Stomach smooth muscle (tissue), 2 donors: ENCODE results near the gene RSPO4.

Experiments
- H3K27ac ChIP-seq: one replicate; pipeline ENCODE4 v1.7.0; 2013; ENCODE audit warnings: mild to moderate bottlenecking, low read length, inconsistent platforms
- H3K27me3 ChIP-seq, 2 donors: one replicate each; pipeline ENCODE4 v1.7.0; 2013; ENCODE audit warnings: low read length in 2 of 2; ENCODE audit not compliant: insufficient read depth in 2 of 2, control insufficient read depth in 1 of 2
- H3K36me3 ChIP-seq, 2 donors: one replicate each; pipeline ENCODE4 v1.7.0; 2013; ENCODE audit warnings: low read length in 2 of 2; ENCODE audit not compliant: control insufficient read depth in 2 of 2, insufficient read depth in 2 of 2
- H3K4me1 ChIP-seq: one replicate; pipeline ENCODE4 v1.7.0; 2013; ENCODE audit warnings: low read length; ENCODE audit not compliant: control insufficient read depth, insufficient read depth
- H3K4me3 ChIP-seq, 2 donors: one replicate each; pipeline ENCODE4 v1.7.0; 2013; ENCODE audit warnings: low read length in 2 of 2
- H3K9ac ChIP-seq, 2 donors: one replicate each; pipeline ENCODE4 v1.7.0; 2013; ENCODE audit warnings: low read length in 2 of 2, mild to moderate bottlenecking in 1 of 2
- H3K9me3 ChIP-seq, 2 donors: one replicate each; pipeline ENCODE4 v1.7.0; 2013; ENCODE audit warnings: low read length in 2 of 2; ENCODE audit not compliant: control insufficient read depth in 2 of 2
- donor health status: healthy.
- donor health status: Pancreatic carcinoma.

The RSPO4 gene

DNA sequence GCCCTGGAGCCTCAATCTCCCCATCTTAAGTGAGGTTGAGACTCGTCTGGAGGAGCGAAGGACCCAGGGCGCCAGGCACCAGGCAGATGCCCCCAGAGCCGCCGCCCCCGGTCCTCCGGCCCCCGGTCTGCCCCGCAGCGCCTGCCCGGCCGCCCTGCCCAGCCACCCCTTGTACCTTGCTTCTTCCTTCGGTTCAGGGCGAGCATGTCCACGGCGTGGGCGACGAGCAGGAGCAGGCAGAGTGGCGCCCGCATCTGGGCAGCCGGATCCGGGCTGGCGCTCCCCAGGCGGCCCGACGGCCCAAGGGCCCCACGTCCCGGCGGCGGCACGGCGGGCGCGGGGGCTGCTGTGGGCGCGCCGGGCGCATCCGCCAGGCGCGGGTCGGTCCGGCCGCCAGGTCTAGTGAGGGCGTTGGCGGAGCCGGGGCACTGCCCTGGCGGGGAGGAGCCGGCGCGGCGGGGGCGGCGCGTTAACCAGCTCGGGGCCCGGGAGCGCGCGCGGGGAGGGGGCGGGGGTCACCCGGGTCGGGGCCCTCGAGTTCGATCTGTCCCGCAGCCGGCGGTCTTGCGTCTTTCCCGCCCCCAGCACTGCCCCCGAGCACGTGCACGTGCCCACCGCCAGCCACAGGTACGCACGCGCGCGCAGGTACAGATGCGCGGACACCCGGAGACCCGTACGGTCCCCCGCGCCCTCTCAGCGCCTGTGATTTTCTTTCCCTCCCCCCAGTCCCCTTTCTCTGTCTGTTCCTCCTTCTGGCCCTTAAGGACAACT is at the start of gene RSPO4:
RSPO4 (minus strand) TSS at position 401 of the 771 bp plus-strand sequence; CDS start at position 254, 147 bp downstream.
- no peaks in the 10 kb centered on the region for H3K36me3 ChIP-seq
- H3K4me3 ChIP-seq = no peak within 1 kb of the TSS
- peaks cover 28 to 38% of the 10 kb centered on the region in 2 donors for H3K27me3 ChIP-seq

GRCh38 chr20:1050440-1050839 is 48.3 kb upstream of the RSPO4 start:
- no peak overlapping the region for H3K9ac ChIP-seq
- no peaks in the 10 kb centered on the region for H3K4me1 ChIP-seq
- no peak overlapping the region for H3K27ac ChIP-seq
- no peaks in the 10 kb centered on the region for H3K27me3 ChIP-seq
- no peaks in the 10 kb centered on the region for H3K36me3 ChIP-seq
- H3K9me3 ChIP-seq = peaks cover 4 to 5% of the 10 kb centered on the region in 2 donors
- H3K4me3 ChIP-seq = no peak overlapping the region

More for the DNA sequence above, at the start of gene RSPO4:
- no peak within 1 kb of the TSS for H3K9ac ChIP-seq
- no peak within 1 kb of the TSS for H3K27ac ChIP-seq
- no peaks in the 10 kb centered on the region for H3K4me1 ChIP-seq
- no peaks in the 10 kb centered on the region for H3K9me3 ChIP-seq

- peaks cover 4 to 5% of the 10 kb centered on the region in 2 donors for H3K9me3 ChIP-seq
- no peaks in the 10 kb centered on the region for H3K27me3 ChIP-seq
- no peaks in the 10 kb centered on the region for H3K4me1 ChIP-seq
- H3K36me3 ChIP-seq = no peaks in the 10 kb centered on the region
- H3K27ac ChIP-seq = no peak overlapping the region
- H3K9ac ChIP-seq = no peak overlapping the region
- no peak overlapping the region for H3K4me3 ChIP-seq
Observed at GRCh38 chr20:1045860-1046418, 43.8 kb upstream of the RSPO4 start.

GRCh38 chr20:1041845-1042390 is 39.8 kb upstream of the RSPO4 start:
- Histone ChIP-seq H3K4me3 (no peak overlapping the region), H3K9ac (no peak overlapping the region), H3K27me3 (no peaks in the 10 kb centered on the region), H3K36me3 (no peaks in the 10 kb centered on the region), H3K9me3 (no peaks in the 10 kb centered on the region), H3K4me1 (no peaks in the 10 kb centered on the region), H3K27ac (no peak overlapping the region)

- H3K4me3 ChIP-seq = no peak overlapping the region
Observed at GRCh38 chr20:1038205-1038604, 36.1 kb upstream of the RSPO4 start.

DNA sequence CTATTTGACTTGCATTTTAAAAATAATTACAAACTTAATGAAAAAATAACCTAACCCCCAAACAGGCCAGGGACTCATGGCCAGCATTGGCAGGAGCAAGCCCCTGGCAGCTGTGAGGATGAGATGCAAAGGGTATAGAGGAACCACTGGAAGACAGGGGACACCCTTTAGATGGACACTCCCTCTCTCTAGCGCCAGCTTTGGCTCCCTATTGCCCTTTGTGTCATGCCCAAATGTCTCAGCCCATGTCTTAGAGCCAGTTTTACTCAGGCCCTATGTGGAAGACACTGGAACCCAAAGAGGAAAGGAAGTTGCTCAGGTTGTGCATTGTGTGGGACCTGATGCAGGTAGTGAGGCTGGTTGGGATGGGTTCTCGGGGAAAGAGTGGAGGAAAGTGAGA is 34.9 kb upstream of the RSPO4 start:
- Histone ChIP-seq H3K9me3 (no peaks in the 10 kb centered on the region), H3K36me3 (no peaks in the 10 kb centered on the region), H3K27ac (no peak overlapping the region), H3K4me1 (no peaks in the 10 kb centered on the region), H3K4me3 (no peak overlapping the region), H3K9ac (no peak overlapping the region), H3K27me3 (no peaks in the 10 kb centered on the region)

More at GRCh38 chr20:1038205-1038604, 36.1 kb upstream of the RSPO4 start:
- H3K4me1 ChIP-seq = no peaks in the 10 kb centered on the region
- no peaks in the 10 kb centered on the region for H3K36me3 ChIP-seq
- no peak overlapping the region for H3K9ac ChIP-seq
- no peaks in the 10 kb centered on the region for H3K27me3 ChIP-seq
- H3K9me3 ChIP-seq = no peaks in the 10 kb centered on the region
- H3K27ac ChIP-seq = no peak overlapping the region

DNA sequence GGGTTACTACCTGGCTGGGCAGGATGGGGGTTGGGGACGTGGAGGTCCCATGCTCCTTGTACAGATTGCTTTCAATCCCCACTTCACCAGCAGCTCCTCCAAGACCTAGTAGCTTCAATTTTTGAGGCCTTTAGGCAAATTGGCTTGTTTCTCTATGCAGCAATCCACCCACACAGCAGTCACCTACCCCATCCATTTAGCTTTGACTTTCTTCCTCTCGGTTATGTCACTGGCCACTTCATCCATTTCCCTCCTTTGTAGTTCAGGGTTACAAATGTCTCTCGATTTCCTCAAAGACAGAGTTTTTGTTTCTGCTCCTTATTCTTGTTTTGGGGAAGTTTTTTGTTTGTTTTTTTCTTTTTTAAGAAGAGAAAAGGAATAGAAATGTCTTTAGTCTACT is 33.4 kb upstream of the RSPO4 start:
- H3K36me3 ChIP-seq = no peaks in the 10 kb centered on the region
- H3K9me3 ChIP-seq = no peaks in the 10 kb centered on the region
- H3K9ac ChIP-seq = no peak overlapping the region
- no peaks in the 10 kb centered on the region for H3K27me3 ChIP-seq
- no peak overlapping the region for H3K4me3 ChIP-seq
- no peaks in the 10 kb centered on the region for H3K4me1 ChIP-seq
- no peak overlapping the region for H3K27ac ChIP-seq

- Histone ChIP-seq H3K9ac (no peak overlapping the region), H3K36me3 (no peaks in the 10 kb centered on the region), H3K27ac (no peak overlapping the region), H3K27me3 (no peaks in the 10 kb centered on the region), H3K9me3 (no peaks in the 10 kb centered on the region), H3K4me3 (no peak overlapping the region), H3K4me1 (no peaks in the 10 kb centered on the region)
Observed at GRCh38 chr20:1034415-1034789, 32.3 kb upstream of the RSPO4 start.

- no peaks in the 10 kb centered on the region for H3K27me3 ChIP-seq
- no peak overlapping the region for H3K4me3 ChIP-seq
- H3K9ac ChIP-seq = no peak overlapping the region
- no peaks in the 10 kb centered on the region for H3K9me3 ChIP-seq
- H3K36me3 ChIP-seq = no peaks in the 10 kb centered on the region
- H3K27ac ChIP-seq = no peak overlapping the region
- H3K4me1 ChIP-seq = no peaks in the 10 kb centered on the region
Observed at GRCh38 chr20:1033751-1034414, 31.8 kb upstream of the RSPO4 start.

- Histone ChIP-seq H3K36me3 (no peaks in the 10 kb centered on the region), H3K27ac (no peak overlapping the region), H3K9me3 (no peaks in the 10 kb centered on the region), H3K9ac (no peak overlapping the region), H3K4me1 (no peaks in the 10 kb centered on the region), H3K27me3 (no peaks in the 10 kb centered on the region), H3K4me3 (no peak overlapping the region)
Observed at GRCh38 chr20:1029980-1030379, 27.9 kb upstream of the RSPO4 start.
